ENCODE data around the gene PSMG4. TPM values are rescaled to one million over a fixed set of nuclear protein-coding genes. Genes with fewer than 3 reads are reported as not detected.

The PSMG4 gene
- total RNA-seq, 2 experiments from 2014 or later = 12.3 to 12.8 TPM

DNA sequence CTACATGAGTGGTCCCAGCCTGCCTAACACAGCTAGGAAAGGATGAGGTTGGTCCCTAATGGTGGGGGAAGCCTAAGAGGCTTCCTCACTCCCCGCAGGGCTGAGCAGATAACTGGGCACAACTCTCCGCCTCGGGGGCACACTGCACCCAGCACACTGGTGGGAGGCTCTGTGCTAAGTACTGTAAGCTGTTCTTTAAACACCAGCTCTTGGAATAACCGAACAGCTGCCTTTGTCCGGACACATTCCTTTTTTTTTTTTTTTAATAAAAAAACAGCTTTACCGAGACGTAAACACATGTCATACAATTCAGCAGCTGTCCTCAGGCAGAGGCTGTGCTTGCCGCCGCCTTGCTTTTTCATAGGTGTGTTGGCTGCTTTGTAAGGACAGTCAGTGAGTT is 6.9 kb downstream of the PSMG4 start:
- ATAC-seq (ENCODE audit: poor library complexity) (no peak), DNase-seq (no peak)
- H3K9me3 Mint-ChIP-seq = no peaks in the 10 kb centered on the region
- Histone ChIP-seq H3K36me3 (ENCODE audit: insufficient read depth, low read length) (peaks cover 60% of the 10 kb centered on the region), H3K27me3 (ENCODE audit: control insufficient read depth in 1 of 2, insufficient read depth in 2 of 2, low read length in 2 of 2) (no peaks in the 10 kb centered on the region), H3K9me3 (ENCODE audit: control insufficient read depth in 1 of 2, insufficient read depth in 1 of 2, low read length in 2 of 2) (no peaks in the 10 kb centered on the region), H3K27ac (ENCODE audit: low read depth in 1 of 2, low read length in 2 of 2) (no peak overlapping the region), H3K4me1 (ENCODE audit: insufficient read depth, low read length) (peaks cover 41% of the 10 kb centered on the region), H3K4me3 (ENCODE audit: low read length) (no peak overlapping the region)
- no peak for TF ChIP-seq CTCF (IDR thresholded peaks at IDR 0.05)
- CTCF ChIA-PET = interaction anchor here (1.3 kb wide), 1 partner anchor 14 kb away, joined by 3 read pairs; no protein-coding TSS in a partner anchor
- no peak overlapping the region for H3K27ac Mint-ChIP-seq
- peaks cover 70% of the 10 kb centered on the region for H3K4me1 Mint-ChIP-seq (ENCODE audit: low read depth)
- no peak overlapping the region for H3K4me3 Mint-ChIP-seq
- peaks cover 64% of the 10 kb centered on the region for H3K36me3 Mint-ChIP-seq (ENCODE audit: low read depth)
- intact Hi-C loops (cut with DNase I, micrococcal nuclease) = loop anchor here in 1 of 2 experiments (10.0 kb wide), 1 partner anchor 869 kb away; the partner anchor contains the start of gene ECI2
- no peaks in the 10 kb centered on the region for H3K27me3 Mint-ChIP-seq
- POLR2A ChIA-PET = no interaction called here

GRCh38 chr6:3266170-3266569 is 7.4 kb downstream of the PSMG4 start:
- Mint-ChIP-seq H3K27me3 (no peaks in the 10 kb centered on the region), H3K36me3 (ENCODE audit: low read depth) (peaks cover 65% of the 10 kb centered on the region), H3K4me1 (ENCODE audit: low read depth) (peaks cover 65% of the 10 kb centered on the region), H3K4me3 (no peak overlapping the region), H3K27ac (no peak overlapping the region), H3K9me3 (no peaks in the 10 kb centered on the region)
- Histone ChIP-seq H3K4me1 (ENCODE audit: insufficient read depth, low read length) (peaks cover 36% of the 10 kb centered on the region), H3K4me3 (ENCODE audit: low read length) (no peak overlapping the region), H3K27ac (ENCODE audit: low read depth in 1 of 2, low read length in 2 of 2) (no peak overlapping the region), H3K9me3 (ENCODE audit: control insufficient read depth in 1 of 2, insufficient read depth in 1 of 2, low read length in 2 of 2) (no peaks in the 10 kb centered on the region), H3K27me3 (ENCODE audit: control insufficient read depth in 1 of 2, insufficient read depth in 2 of 2, low read length in 2 of 2) (no peaks in the 10 kb centered on the region), H3K36me3 (ENCODE audit: insufficient read depth, low read length) (peaks cover 65% of the 10 kb centered on the region)
- ATAC-seq (ENCODE audit: poor library complexity) = no peak
- POLR2A ChIA-PET = no interaction called here
- intact Hi-C loops (cut with DNase I, micrococcal nuclease) = loop anchor here in 1 of 2 experiments (10.0 kb wide), 1 partner anchor 869 kb away; the partner anchor contains the start of gene ECI2
- TF ChIP-seq CTCF (IDR thresholded peaks at IDR 0.05) = no peak
- DNase-seq = no peak
- CTCF ChIA-PET = no interaction called here

DNA sequence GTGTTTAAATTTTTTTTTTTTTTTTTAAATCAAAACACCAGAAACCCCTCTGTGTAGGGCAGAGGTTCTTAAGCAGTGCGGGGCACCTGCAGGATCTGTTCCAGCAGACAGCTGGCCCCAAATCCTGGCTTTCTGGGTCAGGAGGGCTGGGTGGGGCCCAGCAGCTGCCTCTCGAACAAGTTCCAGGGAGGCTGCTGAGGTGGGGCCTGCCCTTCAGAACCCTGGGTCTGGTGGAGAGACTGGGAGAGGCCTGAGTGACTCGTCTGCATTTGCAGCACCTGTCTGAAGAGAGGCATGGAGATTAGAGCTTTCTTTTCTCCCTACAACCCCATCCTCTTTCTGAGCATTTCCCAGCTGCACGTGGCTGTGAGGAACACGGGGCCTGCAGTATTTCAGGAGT is 8.4 kb downstream of the PSMG4 start:
- H3K4me1 ChIP-seq (ENCODE audit: insufficient read depth, low read length) = peaks cover 26% of the 10 kb centered on the region
- no peak overlapping the region for H3K4me3 ChIP-seq (ENCODE audit: low read length)
- POLR2A ChIA-PET = no interaction called here
- peaks cover 74% of the 10 kb centered on the region for H3K36me3 ChIP-seq (ENCODE audit: insufficient read depth, low read length)
- DNase-seq = no peak
- no peaks in the 10 kb centered on the region for H3K9me3 ChIP-seq (ENCODE audit: control insufficient read depth in 1 of 2, insufficient read depth in 1 of 2, low read length in 2 of 2)
- intact Hi-C loops (cut with DNase I, micrococcal nuclease) = loop anchor here in 1 of 2 experiments (10.0 kb wide), 1 partner anchor 868 kb away; the partner anchor contains the start of gene ECI2
- TF ChIP-seq CTCF (IDR thresholded peaks at IDR 0.05) = no peak
- H3K27me3 Mint-ChIP-seq = no peaks in the 10 kb centered on the region
- CTCF ChIA-PET = no interaction called here
- no peak for ATAC-seq (ENCODE audit: poor library complexity)
- H3K9me3 Mint-ChIP-seq = no peaks in the 10 kb centered on the region
- no peak overlapping the region for H3K4me3 Mint-ChIP-seq
- H3K36me3 Mint-ChIP-seq (ENCODE audit: low read depth) = peaks cover 72% of the 10 kb centered on the region
- H3K27ac ChIP-seq (ENCODE audit: low read depth in 1 of 2, low read length in 2 of 2) = no peak overlapping the region
- no peaks in the 10 kb centered on the region for H3K27me3 ChIP-seq (ENCODE audit: control insufficient read depth in 1 of 2, insufficient read depth in 2 of 2, low read length in 2 of 2)
- peaks cover 55% of the 10 kb centered on the region for H3K4me1 Mint-ChIP-seq (ENCODE audit: low read depth)
- H3K27ac Mint-ChIP-seq = no peak overlapping the region
